ENCODE results near the gene RBPJL. TPM values are rescaled to one million over a fixed set of nuclear protein-coding genes. Genes with fewer than 3 reads are reported as not detected.
"Not testable (repeated sequence)": the region's sequence is repeated elsewhere in the genome, so short reads cannot be mapped to it uniquely, and the experiment has no call there.

Gene RBPJL
- polyA plus RNA-seq, 1 donor, result not detected

- no peak for DNase-seq (ENCODE audit: low read depth)
Observed at GRCh38 chr20:45341939-45342854, 35.6 kb downstream of the RBPJL start.

- no peak for DNase-seq (ENCODE audit: low read depth)
Observed at GRCh38 chr20:45342855-45343531, 36.4 kb downstream of the RBPJL start.

- DNase-seq (ENCODE audit: low read depth), result no peak
Observed at GRCh38 chr20:45343532-45344167, 37.0 kb downstream of the RBPJL start.

GRCh38 chr20:45344168-45344860, 37.7 kb downstream of the RBPJL start:
- no peak for DNase-seq (ENCODE audit: low read depth)

- DNase-seq (ENCODE audit: low read depth), result no peak
Observed at GRCh38 chr20:45345104-45345936, 38.7 kb downstream of the RBPJL start.

- DNase-seq (ENCODE audit: low read depth), result no peak
Observed at GRCh38 chr20:45346291-45346718, 39.7 kb downstream of the RBPJL start.

GRCh38 chr20:45346851-45347250, 40.2 kb downstream of the RBPJL start:
- no peak for DNase-seq (ENCODE audit: low read depth)

GRCh38 chr20:45347297-45347935, 40.8 kb downstream of the RBPJL start:
- no peak for DNase-seq (ENCODE audit: low read depth)

GRCh38 chr20:45347936-45348778, 41.5 kb downstream of the RBPJL start, which contains the start of gene SDC4:
SDC4 (minus strand) TSS chr20:45348424; CDS start chr20:45348384, 40 bp downstream.
- no peak for DNase-seq (ENCODE audit: low read depth)

GRCh38 chr20:45350217-45350616, 43.6 kb downstream of the RBPJL start:
- no peak for DNase-seq (ENCODE audit: low read depth)

GRCh38 chr20:45350795-45351194, 44.2 kb downstream of the RBPJL start:
- DNase-seq (ENCODE audit: low read depth), result not testable (repeated sequence)

GRCh38 chr20:45352729-45353128, 46.1 kb downstream of the RBPJL start:
- DNase-seq (ENCODE audit: low read depth), result no peak

- no peak for DNase-seq (ENCODE audit: low read depth)
Observed at GRCh38 chr20:45353746-45354145, 47.1 kb downstream of the RBPJL start.

- DNase-seq (ENCODE audit: low read depth), result no peak
Observed at GRCh38 chr20:45354423-45355208, 48.0 kb downstream of the RBPJL start.

GRCh38 chr20:45355209-45356084, 48.8 kb downstream of the RBPJL start:
- DNase-seq (ENCODE audit: low read depth), result no peak

- no peak for DNase-seq (ENCODE audit: low read depth)
Observed at GRCh38 chr20:45358282-45359068, 51.8 kb downstream of the RBPJL start.

- DNase-seq (ENCODE audit: low read depth), result no peak
Observed at GRCh38 chr20:45359069-45359405, 52.4 kb downstream of the RBPJL start.

All from forelimb muscle (tissue), 1 donor.